HS-5 (cell line): ENCODE results near the gene CTSL.

Experiments
- DNase-seq: peaks from one replicate; pipeline ENCODE4 v3.0.0-alpha.2; 2012; ENCODE audit warnings: low read depth

CTSL gene

DNA sequence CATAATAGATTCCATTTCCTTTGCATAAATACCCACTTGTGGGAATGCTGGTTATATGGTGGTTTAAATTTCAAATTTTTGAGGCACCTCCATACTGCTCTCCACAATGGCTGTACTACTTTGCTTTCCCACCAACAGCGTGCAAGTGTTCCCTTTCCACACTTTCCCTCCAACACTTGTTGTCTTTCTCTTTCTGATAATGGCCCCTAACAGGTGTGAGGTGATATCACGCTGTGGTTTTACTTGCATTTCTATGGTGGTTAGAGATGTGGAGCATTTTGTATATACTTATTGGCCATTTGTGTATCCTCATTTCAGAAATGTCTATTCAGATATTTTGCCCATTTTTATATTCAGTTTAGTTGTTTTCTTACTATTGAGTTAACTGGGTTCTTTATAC lies 34.6 kb downstream of the CTSL start:
- DNase-seq, result no peak

DNA sequence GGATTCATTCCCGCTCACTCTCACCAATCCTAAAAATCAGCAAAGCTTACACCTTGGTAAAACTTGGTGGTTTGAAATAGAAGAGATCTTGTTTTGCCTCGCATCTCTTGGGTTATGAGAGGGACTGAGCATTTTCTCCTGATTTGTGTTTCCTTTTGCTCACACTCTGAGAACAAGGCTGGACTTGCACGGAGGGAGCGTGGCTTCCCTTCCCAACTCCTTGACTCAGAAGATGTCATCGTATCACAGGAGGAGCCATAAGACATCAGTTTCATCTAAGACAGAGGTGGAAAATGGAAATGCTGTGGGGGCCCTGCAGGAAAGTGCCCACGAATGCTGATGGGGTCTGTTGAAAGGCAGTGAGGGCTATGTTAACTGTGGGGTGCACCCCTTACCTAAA lies 37.4 kb downstream of the CTSL start:
- DNase-seq, result no peak

DNA sequence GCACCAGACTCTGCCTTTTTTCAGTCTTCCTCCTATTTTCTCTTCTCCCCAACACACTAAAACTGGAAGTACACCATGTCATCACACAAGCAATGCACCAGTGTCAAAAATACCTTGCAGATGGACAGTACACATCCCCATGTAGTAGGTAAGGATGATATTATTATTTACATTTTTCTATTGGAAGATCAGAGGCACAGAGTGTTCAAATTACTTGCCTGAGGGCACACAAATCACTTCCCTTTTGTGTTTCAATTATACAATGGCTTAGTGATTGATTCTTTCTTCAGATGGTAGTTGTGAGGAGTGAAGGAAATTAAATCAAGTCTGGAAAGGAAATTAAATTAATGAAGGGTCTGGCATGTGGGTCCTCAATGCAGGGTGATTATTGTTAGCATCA lies 39.6 kb downstream of the CTSL start:
- DNase-seq, result no peak

DNA sequence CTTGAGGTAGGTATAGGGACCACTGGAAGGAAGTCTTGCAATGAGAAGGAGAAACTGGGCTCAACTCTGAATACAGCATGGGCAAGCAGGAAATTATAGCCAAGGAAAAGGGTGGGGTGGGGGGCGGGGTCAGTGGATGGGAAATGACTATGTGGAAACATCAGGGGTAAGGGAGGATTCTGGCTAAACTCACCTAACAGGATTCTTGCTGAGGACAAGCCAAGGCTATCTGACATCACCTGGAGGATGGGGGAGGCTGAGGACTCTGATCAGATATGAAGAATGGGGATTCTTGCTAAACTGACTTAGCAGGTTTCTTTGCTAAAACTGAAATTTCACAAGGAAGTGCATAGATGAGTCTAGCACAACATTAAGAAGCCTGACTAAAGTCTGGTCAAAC lies 40.8 kb downstream of the CTSL start:
- no peak for DNase-seq

DNA sequence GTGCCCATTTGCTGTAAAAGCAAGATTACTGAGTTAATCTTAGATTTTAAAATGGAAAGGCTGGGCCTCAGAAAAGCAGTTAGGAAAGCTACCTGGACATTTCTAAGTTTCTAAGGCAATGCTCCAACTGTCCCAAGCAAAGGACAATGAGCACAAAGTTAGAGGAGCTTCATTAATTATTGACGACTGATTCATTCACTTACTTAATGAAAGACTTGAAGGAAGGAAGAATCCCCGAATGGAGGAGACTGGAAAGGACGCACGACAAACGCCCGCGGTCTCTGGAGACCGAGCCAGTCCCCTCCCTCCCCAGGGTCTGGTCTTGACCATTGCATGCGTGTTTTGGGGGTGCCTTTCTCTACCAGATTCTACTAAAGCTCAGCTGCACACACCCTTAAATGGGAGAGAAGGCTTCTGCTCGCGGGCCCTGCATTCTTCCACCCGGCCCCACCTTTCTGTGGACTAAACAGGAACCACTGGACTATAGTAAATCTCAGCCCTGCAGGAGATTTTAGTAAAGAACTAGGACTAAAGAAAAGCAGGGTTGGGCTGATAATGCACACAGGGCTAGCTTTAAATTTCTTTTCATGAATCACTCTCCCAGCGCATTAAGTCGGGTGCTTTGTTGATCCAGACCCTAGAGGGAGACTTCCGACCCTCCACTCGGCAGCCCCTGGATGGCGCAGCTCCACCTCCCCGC lies 44.8 kb downstream of the CTSL start:
- DNase-seq, result no peak

DNA sequence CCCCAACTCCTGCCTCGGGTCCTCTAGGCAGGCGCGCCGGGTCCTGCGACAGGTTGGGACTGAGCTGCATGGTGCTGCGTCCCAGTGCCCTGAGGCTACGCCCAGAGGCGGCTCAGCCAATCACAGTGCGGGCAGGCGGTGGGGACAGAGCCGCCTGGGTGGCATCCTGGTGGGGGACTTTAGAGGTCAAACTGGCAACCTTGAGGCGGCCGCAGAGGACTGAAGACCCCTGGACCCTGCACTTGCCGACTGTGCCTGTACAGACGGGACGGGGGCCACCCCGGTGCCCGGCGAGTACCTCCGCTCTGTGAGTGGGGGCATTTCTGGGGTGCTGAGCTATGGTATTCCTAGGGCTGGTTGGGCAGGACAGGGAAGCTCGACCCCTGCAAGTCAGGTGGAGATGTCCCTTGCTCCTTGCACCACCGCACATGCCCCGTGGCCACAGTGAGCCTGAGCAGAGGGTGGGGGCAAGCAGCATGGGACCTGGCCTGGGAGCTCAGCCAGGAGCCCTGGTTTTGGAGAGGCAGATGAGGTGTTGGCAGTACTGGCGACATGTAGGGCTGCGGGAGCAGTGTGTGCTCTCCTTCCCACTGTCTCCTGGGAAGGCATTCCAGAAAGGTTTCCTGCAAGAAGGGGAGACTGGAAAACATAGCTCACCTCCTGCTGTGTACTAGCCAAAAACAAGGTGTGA lies 45.5 kb downstream of the CTSL start:
- no peak for DNase-seq

DNA sequence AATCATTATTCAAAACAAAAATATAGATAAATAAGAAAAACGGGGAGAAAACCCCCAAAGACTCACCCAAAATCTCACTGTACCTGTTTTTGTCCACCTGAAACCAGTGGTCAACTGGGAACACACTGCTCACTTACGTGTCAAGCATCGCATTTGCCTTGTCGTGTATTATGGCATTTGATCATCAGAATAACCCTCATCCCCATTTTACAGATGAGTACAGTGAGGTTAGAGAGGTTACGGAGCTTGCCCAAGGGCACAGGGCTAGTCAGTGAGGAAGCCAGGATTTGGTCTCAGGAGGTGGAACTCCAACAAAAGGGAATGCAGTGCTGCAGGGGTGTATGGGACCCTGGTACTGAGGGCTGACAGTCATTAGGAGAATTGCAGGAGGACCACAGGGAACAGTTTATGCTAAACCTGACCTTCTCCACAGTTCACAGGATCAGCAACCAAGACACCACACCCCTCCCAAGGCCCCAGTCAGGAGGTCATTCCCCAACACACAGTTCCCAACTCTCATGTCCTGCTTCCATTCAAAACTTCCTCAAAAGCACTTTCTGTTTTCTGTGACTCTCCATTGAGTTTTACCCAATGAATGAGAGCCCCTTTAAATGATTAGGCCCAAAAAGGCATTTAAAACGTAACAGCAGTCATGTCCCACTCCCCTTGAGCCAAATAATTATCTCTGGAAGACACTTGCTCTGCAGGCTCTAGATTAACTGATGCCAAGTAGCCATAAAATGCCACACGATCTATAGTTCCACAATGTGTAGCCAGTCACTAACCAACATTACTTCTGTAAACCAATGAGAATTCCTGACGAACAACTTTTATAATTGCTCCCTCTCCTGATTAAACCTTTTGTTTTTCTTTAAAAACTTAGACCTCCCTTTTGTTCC lies 50.8 kb downstream of the CTSL start:
- DNase-seq, result no peak

DNA sequence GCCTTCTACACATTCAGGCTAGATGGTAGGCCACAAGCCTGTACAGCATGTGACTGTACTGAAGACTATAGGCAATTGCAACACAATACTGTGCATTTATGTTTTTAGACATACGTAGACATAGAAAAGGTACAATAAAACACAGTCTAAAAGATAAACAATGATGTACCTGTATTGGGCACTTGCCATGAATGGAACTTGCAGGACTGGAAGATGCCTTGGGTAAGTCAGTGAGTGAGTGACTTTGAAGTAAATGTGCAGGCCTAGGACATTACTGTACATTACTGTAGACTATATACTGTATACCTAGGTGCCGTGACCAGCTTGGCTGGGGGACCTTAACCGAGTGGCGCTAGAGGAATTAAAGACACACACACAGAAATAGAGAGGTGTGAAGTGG lies 53.1 kb downstream of the CTSL start:
- no peak for DNase-seq
